NB4 (cell line): ENCODE data around the gene RFX6.

Experiments used
- CTCF ChIP-seq: IDR thresholded peaks from one replicate; pipeline ENCODE4 v1.5.1; 2012; ENCODE audit warnings: low read depth, low read length
- MYC ChIP-seq: IDR thresholded peaks from 2 replicates; pipeline ENCODE4 v1.6.1; 2011; ENCODE audit warnings: low read depth, low read length
- POLR2A ChIP-seq: IDR thresholded peaks from 2 replicates; pipeline ENCODE4 v1.6.1; 2011; ENCODE audit warnings: mild to moderate bottlenecking; ENCODE audit not compliant: insufficient read length; ENCODE audit errors: extremely low read depth

GRCh38 chr6:116966675-116967576, 89.9 kb downstream of the RFX6 start:
- TF ChIP-seq CTCF (no peak), POLR2A (no peak), MYC (no peak)
